Left colon (tissue), 2 donors: Measurements from ENCODE around the gene BTNL9. TPM values are rescaled to one million over a fixed set of nuclear protein-coding genes. Genes with fewer than 3 reads are reported as not detected.

Source experiments
- ATAC-seq: fragments of 200-7000 bp; cut with Tn5 transposase; one replicate; pipeline ENCODE4 v1.9.1; 2020; ENCODE audit warnings: mild to moderate bottlenecking, moderate library complexity
- DNase-seq, 2 donors: peaks; one replicate each; pipeline ENCODE4 v3.0.0-alpha.2; 2020
- intact Hi-C, 2 donors: fragments of 100-400 bp; cut with DNase I in 1 of 2; cut with micrococcal nuclease in 1 of 2; formaldehyde crosslinking; loops; one replicate each; pipeline versions ENCODE4 v1.11.2 to v1.14.0; 2022; cut with DNase I, micrococcal nuclease
- microRNA-seq, 2 donors: library from miRNA; unstranded; fragments of <30 nt; microRNA quantifications; one replicate each; pipeline versions ENCODE4 v1.1.0 to v1.2.0, GENCODE V29; 2020
- total RNA-seq, 2 donors: library from RNA; stranded (reverse); fragmentation: NEBNext Ultra II Directional; extraction: Animal tissue kit (Norgen Biotek cat#: 25700); gene quantifications; one replicate each; pipeline ENCODE4 v1.2.1, GENCODE V29; 2021
- donor health status: DM: no; HTN: no; CAD: no.
- donor health status: DM: yes; HTN: yes; CAD: no.

The BTNL9 gene
- total RNA-seq, 2 donors from 2014 or later = 4.1 to 4.9 TPM

DNA sequence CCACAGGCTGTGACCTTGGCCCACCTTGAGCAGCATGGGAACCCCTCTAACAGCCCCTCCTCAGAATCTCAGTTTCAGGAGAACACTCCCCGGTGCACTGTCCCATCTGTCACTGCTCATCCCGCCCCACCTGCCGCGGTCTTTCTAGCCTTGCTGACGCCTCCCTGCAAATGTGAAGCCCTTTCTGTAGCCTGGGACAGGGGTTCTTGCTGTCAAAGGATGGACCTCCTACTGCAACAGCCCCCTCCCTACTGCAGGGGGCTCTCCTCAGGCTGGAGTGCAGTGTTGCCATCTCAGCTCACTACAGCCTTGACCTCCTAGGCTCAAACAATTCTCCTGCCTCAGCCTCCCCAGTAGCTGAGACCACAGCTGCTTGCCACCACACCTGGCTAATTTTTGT lies 70.9 kb downstream of the BTNL9 start:
- intact Hi-C loops = no loop called here
- ATAC-seq (no peak), DNase-seq (no peak)

Small RNA genes within 50 kb of the gene (microRNA-seq; reads per million reads assigned to microRNA genes)
- gene MIR8089 = 0 reads per million in 2 donors

Other genes starting within 250 kb of the BTNL9 start
- gene MGAT1, start 237.5 kb upstream of the BTNL9 start, total RNA-seq = 100 to 1,000 TPM in 1 of 2 donors, 10 to 100 TPM in 1; 85.6 to 101 TPM
- gene ZFP62, start 179.0 kb upstream of the BTNL9 start, total RNA-seq = 10 to 100 TPM; 32.0 to 35.8 TPM
- 100 to 1,000 TPM in 1 of 2 donors, 10 to 100 TPM in 1; 33.0 to 134 TPM for gene BTNL8, start 141.1 kb upstream of the BTNL9 start, total RNA-seq
- gene BTNL3, start 51.4 kb upstream of the BTNL9 start, total RNA-seq = 100 to 1,000 TPM in 1 of 2 donors, 10 to 100 TPM in 1; 20.5 to 130 TPM
- gene OR2V1, start 90.9 kb downstream of the BTNL9 start, total RNA-seq = not detected
- gene OR2V2, start 107.3 kb downstream of the BTNL9 start, total RNA-seq = not detected
- gene TRIM7, start 164.9 kb downstream of the BTNL9 start, total RNA-seq = 10 to 100 TPM in 1 of 2 donors, 1 to 10 TPM in 1; 5.8 to 14.2 TPM
- 10 to 100 TPM; 21.5 to 32.0 TPM for gene TRIM41, start 183.0 kb downstream of the BTNL9 start, total RNA-seq
- 1,000 to 10,000 TPM; 1,192 to 1,207 TPM for gene RACK1, start 203.6 kb downstream of the BTNL9 start, total RNA-seq
- 10 to 100 TPM; 11.4 to 13.1 TPM for gene TRIM52, start 220.9 kb downstream of the BTNL9 start, total RNA-seq